Keratinocyte (primary cell): ENCODE measurements around the gene TMEM169.

Source experiments
- CTCF ChIP-seq, 3 experiments: IDR thresholded peaks in 1 of 3; conservative IDR thresholded peaks in 1 of 3; optimal IDR thresholded peaks in 1 of 3; 2 replicates in 2 of 3; 3 replicates in 1 of 3; pipeline versions ENCODE3 to v1.5.1; 2011; ENCODE audit warnings: low read length in 3 of 3, mild to moderate bottlenecking in 3 of 3, moderate library complexity in 2 of 3, control low read depth in 1 of 3, inconsistent platforms in 1 of 3; ENCODE audit not compliant: insufficient read depth in 2 of 3; ENCODE audit errors: extremely low read depth in 1 of 3
- EZH2 ChIP-seq: IDR thresholded peaks from one replicate; pipeline ENCODE4 v1.6.1; 2012; ENCODE audit warnings: inconsistent platforms, mild to moderate bottlenecking, low read length, moderate library complexity

DNA sequence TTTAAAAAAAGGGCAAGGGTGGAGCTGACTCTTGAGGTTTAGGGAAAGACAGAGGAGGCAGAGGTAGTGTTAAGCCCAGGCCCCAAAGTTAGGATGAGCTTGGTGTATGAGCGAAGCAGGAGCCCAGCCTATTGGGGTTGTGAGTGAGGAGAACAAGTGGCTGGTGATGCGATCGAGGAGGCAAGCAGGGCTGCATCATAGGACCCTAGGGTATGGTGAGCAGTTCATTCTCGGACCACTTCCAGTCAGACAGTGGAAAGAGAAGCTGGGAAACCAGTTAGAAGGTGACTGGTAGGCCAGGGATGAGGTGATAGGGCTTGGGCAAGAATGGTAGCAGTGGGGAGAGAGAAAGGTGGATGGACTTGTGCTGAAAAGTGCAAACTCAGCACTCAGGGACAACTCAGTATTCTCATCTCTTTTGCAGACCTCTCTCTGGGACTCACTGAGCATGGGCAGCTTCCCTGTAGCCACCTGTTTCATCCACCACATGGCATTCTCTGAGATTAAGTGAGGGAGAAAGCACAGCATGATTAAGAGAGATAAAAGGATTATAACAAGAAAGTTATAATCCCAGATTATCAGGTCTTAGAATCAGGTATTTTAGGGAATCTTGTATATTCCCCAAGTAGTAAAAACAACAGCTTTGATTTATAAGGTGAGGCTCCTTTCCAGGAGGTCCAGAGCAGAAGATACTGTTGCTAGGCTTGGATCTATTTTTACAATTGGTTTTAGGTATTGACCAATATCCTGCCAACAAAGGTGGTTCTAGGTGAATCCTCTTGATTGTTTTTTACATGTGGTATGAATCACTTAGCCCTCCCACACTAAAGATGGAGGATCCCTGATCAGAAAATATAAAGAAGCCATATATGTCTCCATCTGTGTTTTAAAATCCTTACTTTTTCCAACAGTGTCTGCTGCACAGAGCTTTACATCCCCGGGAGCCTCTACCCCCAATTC, 65.7 kb downstream of the TMEM169 start:
- TF ChIP-seq CTCF (optimal IDR thresholded peaks at IDR 0.05 in 1 of 3, IDR thresholded peaks at IDR 0.05 in 1 of 3, conservative IDR thresholded peaks at IDR 0.05 in 1 of 3; ENCODE audit: extremely low read depth in 1 of 3, insufficient read depth in 2 of 3, low read length in 3 of 3) (no peak), EZH2 (no peak)
